Peyer's patch (tissue), 4 donors: ENCODE data around the gene SULT2B1. TPM values are rescaled to one million over a fixed set of nuclear protein-coding genes. Genes with fewer than 3 reads are reported as not detected.

Experiments
- DNase-seq, 3 donors: peaks; one replicate each; pipeline ENCODE4 v3.0.0-alpha.2; 2017 to 2019
- H3K27ac ChIP-seq, 4 donors: fragments of 200-600 bp; sonication (generic); one replicate each; pipeline ENCODE4 v1.5.1; 2016 to 2019
- H3K27me3 ChIP-seq, 2 donors: fragments of 200-600 bp; sonication (generic); one replicate each; pipeline ENCODE4 v1.5.1; 2019
- H3K36me3 ChIP-seq, 3 donors: fragments of 200-600 bp; sonication (generic); one replicate each; pipeline ENCODE4 v1.5.1; 2016 to 2019
- H3K4me1 ChIP-seq, 4 donors: fragments of 200-600 bp; sonication (generic); one replicate each; pipeline ENCODE4 v1.5.1; 2016 to 2019
- H3K4me3 ChIP-seq, 4 donors: fragments of 200-600 bp; sonication (generic); 1 replicate in 3 of 4; 2 replicates in 1 of 4; pipeline ENCODE4 v1.5.1; 2016 to 2019; ENCODE audit warnings: mild to moderate bottlenecking in 1 of 4
- H3K9me3 ChIP-seq, 4 donors: fragments of 200-600 bp; sonication (generic); one replicate each; pipeline ENCODE4 v1.5.1; 2016 to 2019; ENCODE audit warnings: mild to moderate bottlenecking in 1 of 4
- CTCF ChIP-seq, 6 experiments: fragments of 450-650 bp in 4 of 6; fragments of 200-600 bp in 2 of 6; sonication (generic) in 1 of 6; IDR thresholded peaks; one replicate each; pipeline ENCODE4 v1.5.1; 2017 to 2019; ENCODE audit warnings: antibody characterized with exemption in 6 of 6, mild to moderate bottlenecking in 3 of 6, moderate library complexity in 1 of 6
- POLR2A ChIP-seq, 2 donors: fragments of 450-650 bp; IDR thresholded peaks; one replicate each; pipeline ENCODE4 v1.5.1; 2017; ENCODE audit warnings: antibody characterized with exemption in 2 of 2, mild to moderate bottlenecking in 2 of 2, moderate library complexity in 2 of 2
- total RNA-seq, 4 donors: library from RNA; depleted of rRNA; stranded (reverse); fragments of >200 nt; gene quantifications; one replicate each; pipeline ENCODE4 v1.1.0, GENCODE V29; 2016

Gene SULT2B1
- total RNA-seq, 4 donors from 2014 or later: 2.5 to 14.6 (median 5.9) TPM

GRCh38 chr19:48645620-48646000, 93.6 kb downstream of the SULT2B1 start:
- H3K27me3 ChIP-seq: no peaks in the 10 kb centered on the region
- peaks cover 0 to 20% (median 0%) of the 10 kb centered on the region in 4 donors for H3K4me1 ChIP-seq
- H3K27ac ChIP-seq: peak overlapping the region; percentile 72 to 94 (median 84)
- H3K4me3 ChIP-seq: peak overlapping the region; percentile 40 to 59 (median 56)
- no peak for TF ChIP-seq POLR2A (IDR thresholded peaks at IDR 0.05)
- TF ChIP-seq CTCF (IDR thresholded peaks at IDR 0.05): no peak
- no peak for DNase-seq
- no peaks in the 10 kb centered on the region for H3K9me3 ChIP-seq
- H3K36me3 ChIP-seq: no peaks in the 10 kb centered on the region

GRCh38 chr19:48646001-48646721, 94.2 kb downstream of the SULT2B1 start, which contains the start of gene CA11:
Gene CA11, minus strand, starts transcription at chr19:48646187. Its CDS starts 555 bp downstream, at chr19:48645632.
- Histone ChIP-seq H3K36me3 (no peaks in the 10 kb centered on the region), H3K9me3 (no peaks in the 10 kb centered on the region), H3K27me3 (no peaks in the 10 kb centered on the region), H3K4me1 (peaks cover 0 to 20% (median 0%) of the 10 kb centered on the region in 4 donors), H3K4me3 (peak within 1 kb of the TSS; percentile 40 to 59 (median 56)), H3K27ac (peak within 1 kb of the TSS; percentile 72 to 94 (median 84))
- peak; percentile 92 to 95 (median 92) for DNase-seq
- TF ChIP-seq POLR2A (IDR thresholded peaks at IDR 0.05) (peak in 1 of 2 donors; percentile 12), CTCF (IDR thresholded peaks at IDR 0.05) (peak; percentile 82 to 98 (median 94))

GRCh38 chr19:48646722-48647216, 94.8 kb downstream of the SULT2B1 start:
- Histone ChIP-seq H3K27ac (peak overlapping the region; percentile 72 to 94 (median 84)), H3K9me3 (no peaks in the 10 kb centered on the region), H3K4me1 (peaks cover 0 to 20% (median 0%) of the 10 kb centered on the region in 4 donors), H3K4me3 (peak overlapping the region; percentile 40 to 59 (median 56)), H3K27me3 (no peaks in the 10 kb centered on the region), H3K36me3 (no peaks in the 10 kb centered on the region)
- TF ChIP-seq POLR2A (IDR thresholded peaks at IDR 0.05) (no peak), CTCF (IDR thresholded peaks at IDR 0.05) (no peak)
- no peak for DNase-seq

GRCh38 chr19:48648134-48648533, 96.2 kb downstream of the SULT2B1 start:
- Histone ChIP-seq H3K9me3 (no peaks in the 10 kb centered on the region), H3K4me3 (no peak overlapping the region), H3K27me3 (no peaks in the 10 kb centered on the region), H3K4me1 (peaks cover 0 to 20% (median 0%) of the 10 kb centered on the region in 4 donors), H3K36me3 (no peaks in the 10 kb centered on the region), H3K27ac (no peak overlapping the region)
- TF ChIP-seq POLR2A (IDR thresholded peaks at IDR 0.05): no peak
- no peak for TF ChIP-seq CTCF (IDR thresholded peaks at IDR 0.05)
- no peak for DNase-seq

Other genes with a start within 250 kb of the SULT2B1 start
- gene EMP3, start 226.6 kb upstream of the SULT2B1 start, total RNA-seq: 10 to 100 TPM in 2 of 4 donors, 1 to 10 TPM in 2; 4.7 to 21.5 (median 10.5) TPM
- 10 to 100 TPM in 3 of 4 donors, 1 to 10 TPM in 1; 8.6 to 30.5 (median 20.0) TPM for gene TMEM143, start 188.2 kb upstream of the SULT2B1 start, total RNA-seq
- gene SYNGR4, start 187.8 kb upstream of the SULT2B1 start, total RNA-seq: not detected
- 100 to 1,000 TPM in 3 of 4 donors, 10 to 100 TPM in 1; 54.5 to 136 (median 112) TPM for gene KDELR1, start 160.6 kb upstream of the SULT2B1 start, total RNA-seq
- gene GRIN2D, start 158.5 kb upstream of the SULT2B1 start, total RNA-seq: under 1 TPM in 2 of 4 donors, not detected in 2; 0.27 to 0.47 TPM
- 10 to 100 TPM in 3 of 4 donors, 1 to 10 TPM in 1; 10.0 to 17.6 (median 15.6) TPM for gene GRWD1, start 106.2 kb upstream of the SULT2B1 start, total RNA-seq
- gene KCNJ14, start 96.6 kb upstream of the SULT2B1 start, total RNA-seq: 1 to 10 TPM in 3 of 4 donors, under 1 TPM in 1; 0.88 to 2.0 (median 1.8) TPM
- gene CYTH2, start 82.8 kb upstream of the SULT2B1 start, total RNA-seq: 100 to 1,000 TPM in 1 of 4 donors, 10 to 100 TPM in 3; 64.5 to 160 (median 76.9) TPM
- gene LMTK3, start 40.3 kb upstream of the SULT2B1 start, total RNA-seq: 10 to 100 TPM in 2 of 4 donors, 1 to 10 TPM in 2; 8.2 to 17.6 (median 12.8) TPM
- gene SPACA4, start 54.6 kb downstream of the SULT2B1 start, total RNA-seq: not detected
- gene FAM83E, start 62.9 kb downstream of the SULT2B1 start, total RNA-seq: 100 to 1,000 TPM in 3 of 4 donors, 10 to 100 TPM in 1; 58.6 to 203 (median 130) TPM
- 1,000 to 10,000 TPM; 1,077 to 1,595 (median 1,505) TPM for gene RPL18, start 67.0 kb downstream of the SULT2B1 start, total RNA-seq
- 100 to 1,000 TPM in 2 of 4 donors, 10 to 100 TPM in 2; 34.7 to 121 (median 96.7) TPM for gene SPHK2, start 67.3 kb downstream of the SULT2B1 start, total RNA-seq
- gene DBP, start 85.2 kb downstream of the SULT2B1 start, total RNA-seq: 10 to 100 TPM in 3 of 4 donors, 1 to 10 TPM in 1; 9.9 to 51.5 (median 35.8) TPM
- gene CA11, start 94.0 kb downstream of the SULT2B1 start, total RNA-seq: 1 to 10 TPM in 3 of 4 donors, under 1 TPM in 1; 0.70 to 8.3 (median 2.1) TPM
- 1 to 10 TPM in 1 of 4 donors, not detected in 3; 6.8 TPM for gene NTN5, start 120.8 kb downstream of the SULT2B1 start, total RNA-seq
- gene FUT2, start 143.8 kb downstream of the SULT2B1 start, total RNA-seq: 10 to 100 TPM; 11.6 to 91.6 (median 53.8) TPM
- gene MAMSTR, start 167.6 kb downstream of the SULT2B1 start, total RNA-seq: 1 to 10 TPM in 1 of 4 donors, under 1 TPM in 1, not detected in 2; 0.70 to 1.1 TPM
- gene RASIP1, start 188.4 kb downstream of the SULT2B1 start, total RNA-seq: 1 to 10 TPM; 1.8 to 6.6 (median 3.4) TPM
- gene IZUMO1, start 194.7 kb downstream of the SULT2B1 start, total RNA-seq: not detected
- 1 to 10 TPM in 1 of 4 donors, under 1 TPM in 3; 0.38 to 1.2 (median 0.68) TPM for gene FUT1, start 200.5 kb downstream of the SULT2B1 start, total RNA-seq
- not detected for gene FGF21, start 203.4 kb downstream of the SULT2B1 start, total RNA-seq